Stimulated activated memory B cell treated with anti-CD40 and anti-IgM and Interleukin-4, amounts not matched to agents 10 μg/mL and 1 μg/mL and 100 μg/mL, for 72 hours (primary cell): ENCODE measurements around the gene IL20RA.

Source experiments
- ATAC-seq: fragments of 150-1000 bp; cut with Tn5 transposase; 2 replicates; pipeline ENCODE4 v1.10.0; 2021
- H3K27ac Mint-ChIP-seq: one replicate; pipeline ENCODE4 v1.8.0; 2022; ENCODE audit warnings: mild to moderate bottlenecking, mixed read lengths
- H3K27me3 Mint-ChIP-seq: one replicate; pipeline ENCODE4 v1.8.0; 2022; ENCODE audit warnings: mixed read lengths
- H3K36me3 Mint-ChIP-seq: one replicate; pipeline ENCODE4 v1.8.0; 2022; ENCODE audit warnings: mixed read lengths
- H3K4me1 Mint-ChIP-seq: one replicate; pipeline ENCODE4 v1.8.0; 2022; ENCODE audit warnings: mixed read lengths
- H3K4me3 Mint-ChIP-seq: one replicate; pipeline ENCODE4 v1.8.0; 2022; ENCODE audit warnings: mild to moderate bottlenecking, moderate library complexity, mixed read lengths
- H3K9me3 Mint-ChIP-seq: one replicate; pipeline ENCODE4 v1.8.0; 2022; ENCODE audit warnings: mixed read lengths

Gene IL20RA

GRCh38 chr6:137058037-137058436, 13.3 kb upstream of the IL20RA start:
- Mint-ChIP-seq H3K4me1 (no peaks in the 10 kb centered on the region), H3K9me3 (peaks cover 3% of the 10 kb centered on the region)

DNA sequence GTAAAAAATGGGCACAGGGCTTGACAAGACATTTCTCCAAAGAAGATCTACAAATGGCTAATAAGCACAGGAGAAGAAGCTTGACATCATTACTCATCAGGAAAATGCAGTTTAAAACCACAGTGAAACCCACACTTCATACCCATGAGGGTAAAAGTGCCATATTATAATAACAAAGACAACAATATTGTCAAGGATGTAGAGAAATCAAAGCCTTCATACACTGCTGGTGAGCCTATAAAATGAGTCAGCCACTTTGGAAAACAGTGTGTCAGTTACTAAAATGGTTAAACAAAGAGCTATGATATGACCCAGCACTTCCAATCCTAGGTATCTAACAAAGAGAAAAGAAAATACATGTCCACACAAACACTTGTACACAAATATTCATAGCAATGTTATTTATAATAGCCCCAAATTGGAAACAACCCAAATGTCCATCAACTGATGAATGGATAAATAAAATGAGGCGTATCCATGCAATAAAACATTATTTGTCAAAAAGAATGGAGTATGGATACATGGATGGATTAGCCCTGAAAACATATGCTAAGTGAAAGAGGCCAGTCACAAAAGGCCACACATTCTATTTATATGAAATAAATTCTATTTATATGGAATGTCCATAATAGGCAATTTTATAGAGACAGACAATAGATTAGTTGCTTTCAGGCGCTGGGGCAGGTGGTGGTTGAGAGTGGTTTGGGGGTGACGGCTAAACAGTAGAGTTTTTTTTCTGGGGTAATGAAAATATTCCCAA, 11.5 kb upstream of the IL20RA start:
- no peak for ATAC-seq
- H3K27ac Mint-ChIP-seq, result no peak overlapping the region
- H3K27me3 Mint-ChIP-seq, result peaks cover 40% of the 10 kb centered on the region

More at GRCh38 chr6:137058037-137058436, 13.3 kb upstream of the IL20RA start:
- ATAC-seq, result no peak
- no peak overlapping the region for H3K27ac Mint-ChIP-seq
- H3K4me3 Mint-ChIP-seq, result no peak overlapping the region
- peaks cover 23% of the 10 kb centered on the region for H3K27me3 Mint-ChIP-seq
- no peaks in the 10 kb centered on the region for H3K36me3 Mint-ChIP-seq

DNA sequence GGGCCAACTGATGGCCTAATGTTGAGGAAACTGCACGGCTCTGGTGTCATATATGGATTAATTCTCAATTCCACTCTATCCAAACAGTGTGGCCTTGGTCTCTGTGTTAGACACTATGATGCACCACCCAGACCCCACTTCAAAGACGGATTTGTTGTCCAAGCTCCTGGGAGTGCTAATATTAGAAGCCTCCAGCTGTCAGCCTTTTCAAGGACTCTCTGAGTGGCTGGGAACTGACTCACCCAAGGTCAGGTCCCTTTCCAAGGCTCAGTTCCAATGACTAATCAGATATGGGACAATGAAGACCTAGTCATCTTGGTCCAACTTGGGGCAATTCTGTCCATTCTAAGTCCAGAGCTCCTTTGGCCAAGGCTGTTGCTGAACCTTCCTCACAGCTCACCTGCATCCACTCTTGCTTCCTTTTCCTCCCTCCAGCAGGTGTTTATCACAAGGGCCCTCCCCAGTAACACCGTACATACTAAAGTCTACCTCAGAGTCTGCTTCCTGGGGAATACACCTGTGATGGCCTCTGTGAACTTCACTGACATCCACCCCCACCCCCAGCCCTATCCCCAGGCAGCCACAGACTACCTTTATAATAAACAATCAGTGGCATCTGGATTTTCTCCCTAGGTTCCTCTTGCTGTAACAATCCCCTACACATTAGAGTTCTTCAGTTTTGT, 7.2 kb upstream of the IL20RA start:
- no peak for ATAC-seq
- H3K27me3 Mint-ChIP-seq, result peaks cover 72% of the 10 kb centered on the region
- H3K4me3 Mint-ChIP-seq, result no peak overlapping the region
- H3K4me1 Mint-ChIP-seq, result no peaks in the 10 kb centered on the region
- no peaks in the 10 kb centered on the region for H3K36me3 Mint-ChIP-seq
- H3K27ac Mint-ChIP-seq, result no peak overlapping the region
- H3K9me3 Mint-ChIP-seq, result no peaks in the 10 kb centered on the region

More for the DNA sequence above, 11.5 kb upstream of the IL20RA start:
- Mint-ChIP-seq H3K4me3 (no peak overlapping the region), H3K9me3 (peaks cover 3% of the 10 kb centered on the region), H3K36me3 (no peaks in the 10 kb centered on the region), H3K4me1 (no peaks in the 10 kb centered on the region)

- no peaks in the 10 kb centered on the region for H3K9me3 Mint-ChIP-seq
- H3K27me3 Mint-ChIP-seq, result peaks cover 82% of the 10 kb centered on the region
- ATAC-seq, result no peak
- peaks cover 5% of the 10 kb centered on the region for H3K4me1 Mint-ChIP-seq
- H3K36me3 Mint-ChIP-seq, result no peaks in the 10 kb centered on the region
- H3K27ac Mint-ChIP-seq, result no peak overlapping the region
- H3K4me3 Mint-ChIP-seq, result no peak overlapping the region
Measured at GRCh38 chr6:137049095-137049494, 4.3 kb upstream of the IL20RA start.

DNA sequence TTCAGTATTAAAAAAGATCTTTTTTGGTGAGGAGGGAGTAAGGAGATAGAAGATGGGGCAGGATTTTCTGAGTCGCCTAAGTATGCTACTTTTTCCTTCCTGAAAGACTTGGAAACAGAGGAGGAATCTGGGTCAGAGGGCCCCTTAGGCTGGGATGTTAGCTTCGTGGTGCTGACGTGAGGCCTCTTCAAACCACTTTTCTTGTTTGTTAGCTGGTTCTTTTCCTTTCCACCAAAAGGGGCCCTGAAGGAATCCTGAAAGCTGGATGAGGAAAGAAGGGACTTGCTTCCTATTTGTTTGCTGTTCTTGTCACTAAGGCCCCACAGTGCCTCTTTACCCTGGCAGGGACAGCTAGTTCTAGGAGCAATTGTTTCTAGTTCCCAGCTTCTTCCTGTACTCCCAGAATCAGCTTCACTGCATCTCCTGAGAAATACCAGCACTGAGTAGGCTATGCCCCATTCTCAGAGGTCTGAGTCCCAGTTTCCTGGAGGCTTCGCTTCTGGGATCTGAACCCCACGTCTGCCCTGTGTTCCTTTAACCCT, 2.2 kb upstream of the IL20RA start:
- Mint-ChIP-seq H3K9me3 (no peaks in the 10 kb centered on the region), H3K4me3 (no peak overlapping the region), H3K27ac (no peak overlapping the region), H3K36me3 (no peaks in the 10 kb centered on the region), H3K27me3 (peaks cover 87% of the 10 kb centered on the region), H3K4me1 (peaks cover 5% of the 10 kb centered on the region)
- ATAC-seq, result no peak

GRCh38 chr6:137045222-137045789, 541 bp upstream of the IL20RA start:
- Mint-ChIP-seq H3K27ac (no peak overlapping the region), H3K4me3 (peak overlapping the region; percentile 48)
- no peak for ATAC-seq

GRCh38 chr6:137043710-137044365, 927 bp downstream of the IL20RA start:
- Mint-ChIP-seq H3K27ac (no peak overlapping the region), H3K4me3 (peak overlapping the region; percentile 79), H3K27me3 (peaks cover 87% of the 10 kb centered on the region), H3K9me3 (no peaks in the 10 kb centered on the region), H3K4me1 (peaks cover 5% of the 10 kb centered on the region), H3K36me3 (no peaks in the 10 kb centered on the region)
- peak; percentile 37 for ATAC-seq

More at GRCh38 chr6:137045222-137045789, 541 bp upstream of the IL20RA start:
- Mint-ChIP-seq H3K4me1 (peaks cover 5% of the 10 kb centered on the region), H3K27me3 (peaks cover 85% of the 10 kb centered on the region), H3K36me3 (no peaks in the 10 kb centered on the region), H3K9me3 (no peaks in the 10 kb centered on the region)

- H3K27ac Mint-ChIP-seq, result no peak overlapping the region
- no peaks in the 10 kb centered on the region for H3K36me3 Mint-ChIP-seq
- H3K27me3 Mint-ChIP-seq, result peaks cover 72% of the 10 kb centered on the region
- H3K4me1 Mint-ChIP-seq, result peaks cover 5% of the 10 kb centered on the region
- no peak overlapping the region for H3K4me3 Mint-ChIP-seq
- no peaks in the 10 kb centered on the region for H3K9me3 Mint-ChIP-seq
- no peak for ATAC-seq
Measured at GRCh38 chr6:137040393-137040792, 4.4 kb downstream of the IL20RA start.

- Mint-ChIP-seq H3K27me3 (peaks cover 70% of the 10 kb centered on the region), H3K4me3 (no peak overlapping the region), H3K27ac (no peak overlapping the region), H3K9me3 (no peaks in the 10 kb centered on the region), H3K4me1 (peaks cover under 1% of the 10 kb centered on the region), H3K36me3 (no peaks in the 10 kb centered on the region)
- no peak for ATAC-seq
Measured at GRCh38 chr6:137039010-137039409, 5.8 kb downstream of the IL20RA start.

DNA sequence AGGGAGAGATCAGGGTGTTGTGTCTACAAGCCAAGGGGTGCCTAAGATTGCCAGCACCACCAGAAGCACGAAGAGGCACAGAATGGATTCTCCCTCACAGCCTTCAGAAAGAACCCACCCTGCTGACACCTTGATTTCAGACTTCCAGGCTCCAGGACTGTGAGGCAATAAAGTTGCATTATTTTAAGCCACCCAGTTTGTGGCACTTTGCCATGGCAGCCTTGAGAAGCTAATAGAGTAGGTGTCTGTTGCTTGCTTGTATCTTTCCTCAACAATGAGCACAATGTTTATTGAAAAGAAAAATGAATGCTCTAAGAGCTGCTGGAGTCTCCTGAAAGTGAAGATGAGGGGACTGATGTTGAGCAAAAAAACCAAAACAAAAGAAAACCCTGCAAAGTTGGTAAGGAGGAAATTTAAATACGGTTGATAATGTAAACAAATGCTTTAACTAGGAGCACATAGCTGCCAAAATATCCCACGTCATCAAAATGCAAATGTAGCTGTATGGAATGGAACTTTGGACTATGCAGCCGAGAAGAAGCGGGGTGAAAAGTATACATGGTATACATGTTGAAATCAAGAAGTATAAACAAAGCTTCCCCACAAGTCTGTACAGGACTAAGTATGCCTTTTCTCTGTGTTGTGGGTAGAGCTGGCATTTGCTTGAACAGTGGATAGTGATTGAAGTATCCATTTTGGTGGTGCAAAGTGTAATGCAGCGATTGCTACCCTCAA, 8.0 kb downstream of the IL20RA start:
- Mint-ChIP-seq H3K27ac (no peak overlapping the region), H3K36me3 (no peaks in the 10 kb centered on the region), H3K27me3 (peaks cover 67% of the 10 kb centered on the region), H3K4me3 (no peak overlapping the region), H3K4me1 (peaks cover 7% of the 10 kb centered on the region), H3K9me3 (no peaks in the 10 kb centered on the region)
- ATAC-seq, result no peak

GRCh38 chr6:137033828-137034227, 10.9 kb downstream of the IL20RA start:
- Mint-ChIP-seq H3K4me3 (no peak overlapping the region), H3K27ac (no peak overlapping the region), H3K36me3 (no peaks in the 10 kb centered on the region), H3K27me3 (peaks cover 67% of the 10 kb centered on the region), H3K9me3 (no peaks in the 10 kb centered on the region), H3K4me1 (peaks cover 7% of the 10 kb centered on the region)
- peak; percentile 81 for ATAC-seq

- ATAC-seq, result no peak
Measured at GRCh38 chr6:137031122-137031521, 13.6 kb downstream of the IL20RA start.

GRCh38 chr6:137028912-137029311, 15.9 kb downstream of the IL20RA start:
- no peaks in the 10 kb centered on the region for H3K9me3 Mint-ChIP-seq
- ATAC-seq, result no peak
- peaks cover 48% of the 10 kb centered on the region for H3K27me3 Mint-ChIP-seq
- peaks cover 5% of the 10 kb centered on the region for H3K4me1 Mint-ChIP-seq
- H3K27ac Mint-ChIP-seq, result no peak overlapping the region
- no peaks in the 10 kb centered on the region for H3K36me3 Mint-ChIP-seq
- H3K4me3 Mint-ChIP-seq, result no peak overlapping the region

More at GRCh38 chr6:137031122-137031521, 13.6 kb downstream of the IL20RA start:
- H3K4me1 Mint-ChIP-seq, result peaks cover 7% of the 10 kb centered on the region
- no peaks in the 10 kb centered on the region for H3K9me3 Mint-ChIP-seq
- no peak overlapping the region for H3K4me3 Mint-ChIP-seq
- H3K36me3 Mint-ChIP-seq, result no peaks in the 10 kb centered on the region
- no peak overlapping the region for H3K27ac Mint-ChIP-seq
- H3K27me3 Mint-ChIP-seq, result peaks cover 62% of the 10 kb centered on the region
